Coronary artery (tissue), 2 donors: Measurements from ENCODE around the gene PERM1.
"Not testable (repeated sequence)": the region's sequence is repeated elsewhere in the genome, so short reads cannot be mapped to it uniquely, and the experiment has no call there.

Experiments
- DNase-seq: peaks from one replicate; pipeline ENCODE4 v3.0.0-alpha.2; 2017; ENCODE audit warnings: low spot score
- H3K27ac ChIP-seq, 2 donors: fragments of 200-600 bp; sonication (generic); one replicate each; pipeline ENCODE4 v1.5.1; 2016 to 2019
- H3K4me3 ChIP-seq: fragments of 200-600 bp; sonication (generic); 2 replicates; pipeline ENCODE4 v1.5.1; 2016; ENCODE audit warnings: mild to moderate bottlenecking, moderate library complexity
- TF ChIP-seq, protein P1 (sequence below): fragments of 200-600 bp; sonication (generic); IDR thresholded peaks from one replicate; pipeline ENCODE4 v1.5.1; 2019; ENCODE audit warnings: antibody characterized with exemption

PERM1 gene

DNA sequence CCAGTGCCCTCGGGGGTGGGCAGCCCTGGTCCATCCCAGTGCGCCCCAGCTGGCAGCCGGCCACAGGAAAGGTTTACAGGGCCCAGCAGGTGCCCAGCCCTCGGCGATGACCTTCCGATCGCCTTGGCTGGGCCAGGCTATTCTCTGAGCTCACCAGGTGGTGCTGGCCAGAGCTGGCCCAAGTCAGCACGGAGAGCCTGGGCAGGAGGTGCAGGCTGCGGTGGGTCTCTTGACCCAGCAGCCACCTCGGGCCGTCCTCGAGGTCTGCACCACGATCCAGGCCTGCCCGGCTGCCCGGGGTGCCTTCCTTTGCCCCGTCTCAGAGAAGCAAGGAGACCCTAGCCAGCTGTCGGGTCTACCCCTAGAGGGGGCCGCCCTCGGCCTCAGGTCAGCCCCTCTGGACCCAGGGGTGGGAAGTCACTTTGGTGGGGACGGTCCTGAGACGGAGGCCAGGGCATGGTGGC lies 370 bp downstream of the PERM1 start:
- H3K4me3 ChIP-seq: no peak overlapping the region
- TF ChIP-seq, protein P1, sequence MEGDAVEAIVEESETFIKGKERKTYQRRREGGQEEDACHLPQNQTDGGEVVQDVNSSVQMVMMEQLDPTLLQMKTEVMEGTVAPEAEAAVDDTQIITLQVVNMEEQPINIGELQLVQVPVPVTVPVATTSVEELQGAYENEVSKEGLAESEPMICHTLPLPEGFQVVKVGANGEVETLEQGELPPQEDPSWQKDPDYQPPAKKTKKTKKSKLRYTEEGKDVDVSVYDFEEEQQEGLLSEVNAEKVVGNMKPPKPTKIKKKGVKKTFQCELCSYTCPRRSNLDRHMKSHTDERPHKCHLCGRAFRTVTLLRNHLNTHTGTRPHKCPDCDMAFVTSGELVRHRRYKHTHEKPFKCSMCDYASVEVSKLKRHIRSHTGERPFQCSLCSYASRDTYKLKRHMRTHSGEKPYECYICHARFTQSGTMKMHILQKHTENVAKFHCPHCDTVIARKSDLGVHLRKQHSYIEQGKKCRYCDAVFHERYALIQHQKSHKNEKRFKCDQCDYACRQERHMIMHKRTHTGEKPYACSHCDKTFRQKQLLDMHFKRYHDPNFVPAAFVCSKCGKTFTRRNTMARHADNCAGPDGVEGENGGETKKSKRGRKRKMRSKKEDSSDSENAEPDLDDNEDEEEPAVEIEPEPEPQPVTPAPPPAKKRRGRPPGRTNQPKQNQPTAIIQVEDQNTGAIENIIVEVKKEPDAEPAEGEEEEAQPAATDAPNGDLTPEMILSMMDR: no peak
- no peak overlapping the region for H3K27ac ChIP-seq
- no peak for DNase-seq

- H3K27ac ChIP-seq: no peak overlapping the region
- no peak for DNase-seq
- no peak overlapping the region for H3K4me3 ChIP-seq
- TF ChIP-seq, protein P1: no peak
These were observed 1.1 kb downstream of the PERM1 start for GRCh38 chr1:980602-981395.

DNA sequence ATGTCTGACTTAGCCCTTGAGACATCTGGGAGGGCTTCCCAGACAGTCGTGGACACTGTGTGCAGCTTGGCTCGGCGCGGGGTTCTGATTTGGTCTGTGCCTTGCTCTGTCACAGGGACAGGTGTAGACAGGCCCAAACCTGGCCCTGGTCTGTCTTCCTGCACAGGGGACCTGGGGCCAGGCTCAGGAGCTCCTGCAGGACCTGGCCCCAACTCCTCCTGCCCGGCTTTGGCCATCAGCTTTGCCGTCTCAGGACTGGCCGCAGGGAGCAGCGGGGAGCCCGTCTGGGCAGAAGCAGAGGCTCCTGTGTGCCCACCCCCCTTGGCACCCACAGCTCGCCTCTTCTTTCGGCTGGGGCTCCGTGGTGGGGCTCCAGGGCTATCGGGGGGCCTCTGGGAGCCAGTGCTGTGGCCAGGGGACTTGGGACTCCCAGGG lies 1.7 kb downstream of the PERM1 start:
- Histone ChIP-seq H3K4me3 (no peak overlapping the region), H3K27ac (no peak overlapping the region)
- DNase-seq: no peak
- TF ChIP-seq, protein P1: no peak

- Histone ChIP-seq H3K27ac (no peak overlapping the region), H3K4me3 (no peak overlapping the region)
- TF ChIP-seq, protein P1: no peak
- no peak for DNase-seq
These were observed 2.2 kb downstream of the PERM1 start for GRCh38 chr1:979744-980072.

DNA sequence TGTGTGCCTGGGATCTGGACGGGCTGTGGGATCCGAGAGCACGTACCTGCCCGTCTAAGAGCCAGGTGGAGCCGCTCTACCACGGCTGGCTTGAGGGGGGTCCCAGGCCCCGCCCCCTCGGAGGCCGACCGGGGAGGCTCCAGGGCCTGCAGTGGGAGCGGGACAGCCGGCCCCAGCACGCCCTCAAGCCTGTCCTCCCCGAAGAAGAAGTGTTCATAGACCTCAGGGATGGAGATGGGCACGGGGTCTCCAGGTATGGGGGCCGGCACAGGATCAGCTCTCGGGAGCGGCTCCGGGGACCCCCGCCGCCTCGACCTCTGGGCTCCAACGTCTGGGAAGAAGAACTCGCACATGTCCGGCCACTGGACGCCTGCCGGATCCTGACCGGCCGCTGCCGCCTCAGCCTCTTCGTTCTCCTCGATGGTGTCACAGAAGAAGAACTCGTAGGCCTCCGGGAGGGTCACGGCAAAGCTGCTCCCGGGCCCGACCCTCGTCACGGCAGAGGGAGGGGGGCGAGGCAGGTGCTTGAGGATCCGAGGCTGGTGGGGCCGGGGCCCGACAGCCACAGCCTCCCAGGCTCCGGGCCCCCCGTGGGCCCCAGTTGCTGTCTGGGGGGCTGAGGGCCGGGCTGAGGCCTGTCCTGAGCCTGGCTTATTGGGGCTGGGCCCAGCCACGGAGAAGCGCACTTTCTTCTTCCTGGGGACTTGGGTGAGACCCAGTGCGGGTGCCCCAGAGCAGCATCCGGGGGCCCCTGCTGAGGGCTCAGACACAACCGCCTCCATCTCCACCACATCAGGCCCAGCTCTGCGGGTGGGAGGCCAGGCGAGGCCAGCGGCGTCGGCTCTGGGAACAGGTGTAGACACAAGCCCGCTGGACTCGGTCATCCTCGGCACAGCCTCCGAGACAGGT lies 2.8 kb downstream of the PERM1 start:
- H3K27ac ChIP-seq: no peak overlapping the region
- H3K4me3 ChIP-seq: no peak overlapping the region
- DNase-seq: no peak
- TF ChIP-seq, protein P1: no peak

GRCh38 chr1:978069-978834 lies 3.6 kb downstream of the PERM1 start:
- TF ChIP-seq, protein P1: no peak
- Histone ChIP-seq H3K27ac (no peak overlapping the region), H3K4me3 (no peak overlapping the region)
- DNase-seq: no peak

GRCh38 chr1:976791-977190 lies 5.1 kb downstream of the PERM1 start:
- not testable (repeated sequence) for DNase-seq, H3K27ac ChIP-seq, H3K4me3 ChIP-seq
